ENCODE measurements around the gene ATG7. TPM values are rescaled to one million over a fixed set of nuclear protein-coding genes. Genes with fewer than 3 reads are reported as not detected.

The ATG7 gene
- total and polyA plus RNA-seq, 9 donors: 11.3 to 22.2 (median 14.9) TPM

DNA sequence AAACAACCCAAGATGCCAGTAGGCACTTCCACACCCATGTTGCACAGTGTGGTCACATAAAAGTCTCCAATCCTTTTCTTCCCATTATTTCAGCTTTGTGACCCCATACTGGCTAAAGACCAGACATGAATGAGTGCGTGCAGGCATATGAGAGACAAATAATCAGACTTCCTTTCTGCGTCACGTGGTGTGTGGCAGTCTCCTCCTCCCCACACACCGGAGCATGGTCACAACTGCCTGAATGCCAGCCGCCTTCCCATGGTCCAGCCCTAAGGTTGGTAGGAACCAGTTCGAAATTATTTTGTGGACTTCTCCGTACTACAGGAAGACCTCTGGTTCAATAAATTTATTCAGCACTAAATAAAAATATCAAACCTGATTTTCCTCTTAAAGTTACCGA, 306.0 kb downstream of the ATG7 start:
- no peaks in the 10 kb centered on the region for H3K27me3 ChIP-seq (ENCODE audit: control insufficient read depth, insufficient read depth, low read length)
- H3K9me3 ChIP-seq (replicated peaks; ENCODE audit: control insufficient read depth, low read depth, low read length): no peaks in the 10 kb centered on the region
- H3K27ac ChIP-seq (ENCODE audit: low read length): no peak overlapping the region
- WGBS (ENCODE audit: insufficient coverage): 100% methylated on average over 3 of the region's 8 CpGs
- peaks cover 53% of the 10 kb centered on the region for H3K4me1 ChIP-seq (ENCODE audit: control insufficient read depth, insufficient read depth, low read length)
- H3K4me3 ChIP-seq (ENCODE audit: low read length): no peak overlapping the region
- DNase-seq: no peak
- H3K36me3 ChIP-seq (ENCODE audit: control insufficient read depth, insufficient read depth, low read length): peaks cover 17% of the 10 kb centered on the region

DNA sequence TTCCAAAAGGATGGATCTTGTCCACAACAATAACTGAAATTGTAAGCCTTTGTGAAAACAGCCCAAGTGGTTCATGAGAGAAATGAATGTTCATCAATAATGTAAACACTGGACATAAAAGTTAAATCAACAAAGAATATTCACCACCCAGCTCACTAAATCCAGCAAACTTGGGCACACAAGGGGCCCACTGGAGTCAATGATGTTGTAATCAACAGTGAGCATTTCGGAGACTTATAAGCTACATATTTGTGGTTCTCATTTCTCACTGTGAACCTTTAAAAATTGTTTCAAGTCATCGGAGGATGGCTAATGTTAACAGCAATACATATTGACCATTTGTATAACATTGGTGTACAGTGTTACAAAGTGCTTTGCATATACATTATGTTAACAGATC, 308.4 kb downstream of the ATG7 start:
- H3K9me3 ChIP-seq (replicated peaks; ENCODE audit: control insufficient read depth, low read depth, low read length): no peaks in the 10 kb centered on the region
- no peak for DNase-seq
- WGBS (ENCODE audit: insufficient coverage): no CpG with 5 or more reads among the region's 2 CpGs
- no peak overlapping the region for H3K27ac ChIP-seq (ENCODE audit: low read length)
- peaks cover 53% of the 10 kb centered on the region for H3K4me1 ChIP-seq (ENCODE audit: control insufficient read depth, insufficient read depth, low read length)
- no peak overlapping the region for H3K4me3 ChIP-seq (ENCODE audit: low read length)
- H3K36me3 ChIP-seq (ENCODE audit: control insufficient read depth, insufficient read depth, low read length): peaks cover 4% of the 10 kb centered on the region
- H3K27me3 ChIP-seq (ENCODE audit: control insufficient read depth, insufficient read depth, low read length): no peaks in the 10 kb centered on the region

DNA sequence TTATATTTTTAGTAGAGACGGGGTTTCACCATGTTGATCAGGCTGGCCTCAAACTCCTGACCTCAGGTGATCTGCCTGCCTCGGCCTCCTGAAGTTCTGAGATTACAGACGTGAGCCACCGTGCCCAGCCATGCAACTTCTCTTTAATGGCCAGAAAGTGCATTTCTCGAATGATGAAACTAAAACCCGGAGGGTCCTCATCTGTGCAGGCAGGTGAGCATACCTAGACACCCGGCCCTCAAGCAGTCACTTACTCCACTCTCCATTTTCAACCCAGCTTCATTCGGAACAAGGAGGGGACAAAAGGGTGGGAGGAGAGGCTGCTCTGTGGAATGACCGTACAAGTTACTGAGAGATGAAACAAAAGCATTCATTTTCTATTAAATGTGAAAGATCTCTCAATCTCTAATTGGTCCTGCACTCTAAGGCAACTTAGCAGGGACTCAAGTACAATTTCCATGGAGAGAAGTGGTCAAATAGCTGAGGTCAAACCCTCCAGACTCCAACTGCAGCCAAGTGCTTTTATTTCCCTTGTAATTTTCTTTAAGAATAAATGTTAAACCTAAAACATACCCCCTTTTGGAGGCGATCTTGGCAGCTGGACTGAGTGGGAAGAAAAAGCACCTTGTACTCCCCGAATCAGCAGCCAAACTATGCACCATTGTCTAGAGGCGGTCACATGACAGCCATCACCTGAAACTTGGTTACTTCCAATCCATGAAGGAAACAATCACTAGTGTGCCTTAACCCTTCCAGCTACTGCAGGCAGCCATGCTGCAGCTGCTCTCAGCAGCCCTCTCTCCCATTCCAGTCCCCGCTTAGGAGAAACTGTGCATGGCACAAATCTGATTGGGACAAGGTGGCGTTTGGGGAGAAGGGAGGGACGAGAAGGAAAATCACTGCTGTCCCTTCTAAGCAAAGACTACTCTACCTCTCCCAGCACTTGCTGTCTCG, 309.3 kb downstream of the ATG7 start:
- H3K27ac ChIP-seq (ENCODE audit: low read length): peak overlapping the region; percentile 97
- peak; percentile 76 for DNase-seq
- peaks cover 49% of the 10 kb centered on the region for H3K4me1 ChIP-seq (ENCODE audit: control insufficient read depth, insufficient read depth, low read length)
- peak overlapping the region; percentile 43 for H3K4me3 ChIP-seq (ENCODE audit: low read length)
- no peaks in the 10 kb centered on the region for H3K9me3 ChIP-seq (replicated peaks; ENCODE audit: control insufficient read depth, low read depth, low read length)
- H3K27me3 ChIP-seq (ENCODE audit: control insufficient read depth, insufficient read depth, low read length): no peaks in the 10 kb centered on the region
- H3K36me3 ChIP-seq (ENCODE audit: control insufficient read depth, insufficient read depth, low read length): peaks cover 4% of the 10 kb centered on the region
- 35% methylated on average over 8 of the region's 16 CpGs for WGBS (ENCODE audit: insufficient coverage)

DNA sequence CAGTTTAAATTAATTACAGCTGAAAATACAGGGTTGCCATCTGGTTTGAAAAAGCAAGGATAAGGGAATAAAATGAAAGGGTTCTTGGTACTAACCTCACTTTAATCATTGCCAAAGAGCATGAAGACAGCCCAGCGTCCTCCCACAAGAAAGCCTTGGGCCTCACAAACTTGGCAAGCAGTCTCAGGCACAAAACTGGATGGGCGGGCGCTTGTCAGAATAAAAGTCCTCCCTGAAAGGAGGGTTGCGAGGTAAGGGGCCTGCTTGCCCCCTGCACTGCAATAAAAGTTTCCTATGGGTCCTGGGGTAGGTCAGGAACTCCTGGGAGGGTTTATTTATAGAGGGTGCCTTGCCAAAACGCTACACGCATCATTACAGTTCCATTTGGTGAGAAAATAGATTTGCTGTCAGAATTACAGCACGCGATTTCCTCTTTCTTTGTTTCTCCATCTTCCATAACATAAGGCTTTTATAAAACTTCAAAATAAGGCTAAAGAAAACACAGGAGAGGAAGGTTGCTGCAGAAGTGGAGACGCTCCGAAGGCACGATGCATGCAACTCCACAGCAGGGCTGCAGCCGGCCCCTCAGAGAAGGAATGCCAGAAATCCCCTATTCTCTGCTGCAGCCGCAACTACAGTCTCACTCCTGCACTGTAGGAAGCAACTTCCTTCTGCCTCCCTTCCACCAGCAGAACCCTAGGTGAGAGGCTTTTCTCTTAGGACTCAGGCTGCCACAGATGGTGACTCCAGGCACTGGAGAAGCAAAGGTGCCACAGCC, 310.2 kb downstream of the ATG7 start:
- Histone ChIP-seq H3K4me3 (ENCODE audit: low read length) (peak overlapping the region; percentile 43), H3K27ac (ENCODE audit: low read length) (peak overlapping the region; percentile 97), H3K36me3 (ENCODE audit: control insufficient read depth, insufficient read depth, low read length) (peaks cover 10% of the 10 kb centered on the region), H3K4me1 (ENCODE audit: control insufficient read depth, insufficient read depth, low read length) (peaks cover 50% of the 10 kb centered on the region), H3K9me3 (replicated peaks; ENCODE audit: control insufficient read depth, low read depth, low read length) (no peaks in the 10 kb centered on the region), H3K27me3 (ENCODE audit: control insufficient read depth, insufficient read depth, low read length) (no peaks in the 10 kb centered on the region)
- DNase-seq: peak; percentile 97
- 2% methylated on average over 6 of the region's 13 CpGs for WGBS (ENCODE audit: insufficient coverage)

DNA sequence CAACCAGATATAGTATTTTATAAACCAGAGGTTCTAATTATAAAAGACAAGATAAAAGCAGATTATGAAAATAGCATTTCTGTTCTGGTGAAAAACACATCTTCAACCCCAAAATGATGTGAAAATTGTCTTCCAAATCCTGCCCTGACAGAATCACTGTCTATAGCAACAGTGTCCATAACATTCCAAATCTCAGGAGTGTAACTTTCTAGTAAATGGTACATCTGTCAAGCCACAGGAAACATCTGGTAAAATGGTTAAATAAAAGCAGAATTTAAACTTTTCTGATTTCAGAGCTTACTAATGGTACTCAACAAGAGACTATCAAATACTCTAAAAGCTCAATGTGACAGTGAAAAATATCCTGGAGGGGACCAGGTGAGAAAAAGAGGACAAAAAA, 311.0 kb downstream of the ATG7 start:
- Histone ChIP-seq H3K36me3 (ENCODE audit: control insufficient read depth, insufficient read depth, low read length) (peaks cover 6% of the 10 kb centered on the region), H3K4me3 (ENCODE audit: low read length) (no peak overlapping the region), H3K4me1 (ENCODE audit: control insufficient read depth, insufficient read depth, low read length) (peaks cover 51% of the 10 kb centered on the region), H3K9me3 (replicated peaks; ENCODE audit: control insufficient read depth, low read depth, low read length) (no peaks in the 10 kb centered on the region), H3K27me3 (ENCODE audit: control insufficient read depth, insufficient read depth, low read length) (no peaks in the 10 kb centered on the region), H3K27ac (ENCODE audit: low read length) (peak overlapping the region; percentile 97)
- DNase-seq: peak; percentile 96

DNA sequence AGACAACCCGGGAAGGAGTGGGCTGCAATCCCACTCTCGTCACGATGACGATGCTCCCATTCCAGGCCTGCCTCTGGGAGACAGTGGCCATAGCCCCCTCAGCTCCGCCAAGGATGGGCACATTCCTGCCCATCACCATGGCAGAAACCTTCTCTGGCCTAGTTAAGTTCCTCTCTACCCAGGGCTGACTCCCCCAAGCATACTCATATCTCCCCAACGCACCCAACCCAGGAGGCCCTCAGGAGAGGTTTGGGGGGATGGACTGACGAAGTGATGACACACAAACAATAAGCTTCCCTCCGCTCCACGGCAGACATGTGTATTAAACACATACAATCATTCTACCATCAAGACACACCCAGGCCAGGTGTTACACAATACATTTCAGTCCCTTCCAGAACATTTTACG, 311.4 kb downstream of the ATG7 start:
- Histone ChIP-seq H3K36me3 (ENCODE audit: control insufficient read depth, insufficient read depth, low read length) (peaks cover 6% of the 10 kb centered on the region), H3K4me1 (ENCODE audit: control insufficient read depth, insufficient read depth, low read length) (peaks cover 55% of the 10 kb centered on the region), H3K9me3 (replicated peaks; ENCODE audit: control insufficient read depth, low read depth, low read length) (no peaks in the 10 kb centered on the region), H3K27me3 (ENCODE audit: control insufficient read depth, insufficient read depth, low read length) (no peaks in the 10 kb centered on the region), H3K4me3 (ENCODE audit: low read length) (no peak overlapping the region), H3K27ac (ENCODE audit: low read length) (peak overlapping the region; percentile 97)
- WGBS (ENCODE audit: insufficient coverage): 8% methylated on average over 5 of the region's 10 CpGs
- no peak for DNase-seq

DNA sequence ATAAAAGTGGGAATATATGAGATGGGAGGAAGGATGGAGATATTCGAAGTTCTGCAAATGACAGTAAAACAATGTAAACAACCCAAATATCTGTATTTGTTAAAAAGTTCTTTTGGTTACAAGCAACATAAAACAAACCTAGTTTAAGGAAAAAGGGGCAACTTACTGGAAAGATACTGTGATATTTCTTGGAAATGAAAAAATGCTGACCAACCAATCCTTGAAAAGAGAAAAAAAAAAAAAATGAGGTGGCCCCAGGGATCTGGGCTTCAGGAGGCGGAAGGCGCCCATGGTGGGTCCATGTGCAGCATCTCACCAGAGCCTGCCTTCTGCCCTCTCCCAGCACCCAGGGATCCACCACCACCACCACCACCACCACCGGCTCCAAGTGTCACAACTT, 312.4 kb downstream of the ATG7 start:
- Histone ChIP-seq H3K27me3 (ENCODE audit: control insufficient read depth, insufficient read depth, low read length) (no peaks in the 10 kb centered on the region), H3K4me3 (ENCODE audit: low read length) (no peak overlapping the region), H3K36me3 (ENCODE audit: control insufficient read depth, insufficient read depth, low read length) (peaks cover 11% of the 10 kb centered on the region), H3K27ac (ENCODE audit: low read length) (peak overlapping the region; percentile 97), H3K9me3 (replicated peaks; ENCODE audit: control insufficient read depth, low read depth, low read length) (no peaks in the 10 kb centered on the region), H3K4me1 (ENCODE audit: control insufficient read depth, insufficient read depth, low read length) (peaks cover 64% of the 10 kb centered on the region)
- DNase-seq: no peak
- 83% methylated on average over 1 of the region's 4 CpGs for WGBS (ENCODE audit: insufficient coverage)

DNA sequence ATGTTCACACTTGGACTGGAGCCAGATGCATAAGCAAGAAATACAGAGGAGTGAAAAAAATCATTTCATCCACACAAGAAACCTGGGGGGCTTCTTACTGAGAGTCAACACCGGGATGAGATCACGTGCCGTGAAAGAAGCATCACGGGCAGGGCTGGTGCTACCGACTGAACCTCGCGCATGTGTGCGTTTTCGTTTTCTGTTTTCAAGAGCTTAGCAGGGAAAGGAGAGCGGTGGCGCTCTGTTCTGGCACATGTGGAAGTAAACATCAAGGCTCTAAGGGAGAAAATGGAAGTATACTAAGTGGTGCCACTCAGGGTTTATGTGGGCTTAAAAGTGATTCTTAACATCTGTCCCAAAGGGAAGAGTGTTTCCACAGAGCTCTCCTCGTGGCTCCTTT, 315.6 kb downstream of the ATG7 start:
- H3K9me3 ChIP-seq (replicated peaks; ENCODE audit: control insufficient read depth, low read depth, low read length): no peaks in the 10 kb centered on the region
- WGBS (ENCODE audit: insufficient coverage): 72% methylated on average over 11 of the region's 12 CpGs
- H3K36me3 ChIP-seq (ENCODE audit: control insufficient read depth, insufficient read depth, low read length): peaks cover 11% of the 10 kb centered on the region
- no peak overlapping the region for H3K4me3 ChIP-seq (ENCODE audit: low read length)
- H3K4me1 ChIP-seq (ENCODE audit: control insufficient read depth, insufficient read depth, low read length): peaks cover 76% of the 10 kb centered on the region
- no peaks in the 10 kb centered on the region for H3K27me3 ChIP-seq (ENCODE audit: control insufficient read depth, insufficient read depth, low read length)
- H3K27ac ChIP-seq (ENCODE audit: low read length): no peak overlapping the region
- DNase-seq: no peak

DNA sequence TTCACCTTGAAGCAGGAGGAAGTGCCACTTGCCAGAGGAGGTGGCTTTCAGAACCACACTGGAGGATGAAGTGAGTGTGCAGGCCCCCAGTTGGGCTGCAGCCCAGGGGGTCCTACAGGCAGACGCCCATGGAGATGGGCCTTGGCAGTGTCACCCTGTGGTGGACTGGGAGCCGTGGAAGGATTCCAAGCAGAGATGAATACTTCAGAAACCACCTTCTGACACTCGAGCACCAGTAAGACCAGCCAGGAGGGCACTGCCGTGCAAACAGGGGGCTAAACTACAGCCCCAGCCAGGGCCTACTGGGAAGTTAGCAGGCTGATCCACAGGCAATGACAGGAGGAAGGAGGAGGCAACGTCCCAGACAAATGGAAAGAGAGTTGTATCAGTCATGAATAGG, 316.1 kb downstream of the ATG7 start:
- Histone ChIP-seq H3K4me1 (ENCODE audit: control insufficient read depth, insufficient read depth, low read length) (peaks cover 76% of the 10 kb centered on the region), H3K27ac (ENCODE audit: low read length) (no peak overlapping the region), H3K36me3 (ENCODE audit: control insufficient read depth, insufficient read depth, low read length) (peaks cover 11% of the 10 kb centered on the region), H3K9me3 (replicated peaks; ENCODE audit: control insufficient read depth, low read depth, low read length) (no peaks in the 10 kb centered on the region), H3K4me3 (ENCODE audit: low read length) (no peak overlapping the region), H3K27me3 (ENCODE audit: control insufficient read depth, insufficient read depth, low read length) (no peaks in the 10 kb centered on the region)
- DNase-seq: no peak
- 69% methylated on average over 2 of the region's 5 CpGs for WGBS (ENCODE audit: insufficient coverage)

DNA sequence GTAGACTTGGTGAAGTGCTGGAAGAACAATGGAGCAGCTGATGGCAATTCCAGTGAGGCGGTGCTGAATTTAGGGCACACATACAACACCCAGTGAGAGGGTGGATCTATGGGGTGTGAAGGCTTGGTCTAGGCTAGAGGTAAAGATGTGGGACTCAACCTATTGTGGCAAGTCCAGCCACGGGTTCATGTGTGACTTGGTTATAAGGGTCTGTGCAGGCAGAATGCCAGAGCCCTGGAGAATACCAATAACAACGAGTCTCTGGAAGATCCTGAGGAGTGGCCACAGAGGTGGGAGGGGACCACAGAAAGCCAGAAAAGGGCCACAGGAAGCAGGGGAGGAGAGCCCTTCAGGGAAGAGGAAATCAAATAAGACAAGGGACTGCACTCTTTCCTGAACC, 316.6 kb downstream of the ATG7 start:
- Histone ChIP-seq H3K27ac (ENCODE audit: low read length) (peak overlapping the region; percentile 43), H3K36me3 (ENCODE audit: control insufficient read depth, insufficient read depth, low read length) (peaks cover 11% of the 10 kb centered on the region), H3K9me3 (replicated peaks; ENCODE audit: control insufficient read depth, low read depth, low read length) (no peaks in the 10 kb centered on the region), H3K4me1 (ENCODE audit: control insufficient read depth, insufficient read depth, low read length) (peaks cover 77% of the 10 kb centered on the region), H3K27me3 (ENCODE audit: control insufficient read depth, insufficient read depth, low read length) (no peaks in the 10 kb centered on the region), H3K4me3 (ENCODE audit: low read length) (no peak overlapping the region)
- DNase-seq: no peak
- 67% methylated on average over 3 of the region's 3 CpGs for WGBS (ENCODE audit: insufficient coverage)
